GM19395 (cell line): ENCODE data around the gene FBXL7.

Source experiments
- ATAC-seq: cut with Tn5 transposase; IDR thresholded peaks from one replicate; pipeline ENCODE4 v1.9.1; 2021; ENCODE audit warnings: mild to moderate bottlenecking, moderate library complexity; ENCODE audit not compliant: unreplicated experiment

Gene FBXL7

GRCh38 chr5:15501091-15501791, 1.3 kb downstream of the FBXL7 start:
- no peak for ATAC-seq

- no peak for ATAC-seq
Observed at GRCh38 chr5:15502208-15502607, 2.2 kb downstream of the FBXL7 start.

GRCh38 chr5:15506146-15506545, 6.2 kb downstream of the FBXL7 start:
- no peak for ATAC-seq

- no peak for ATAC-seq
Observed at GRCh38 chr5:15506897-15507296, 6.9 kb downstream of the FBXL7 start.

- no peak for ATAC-seq
Observed at GRCh38 chr5:15510092-15510491, 10.1 kb downstream of the FBXL7 start.

GRCh38 chr5:15510831-15511230, 10.9 kb downstream of the FBXL7 start:
- ATAC-seq: no peak

GRCh38 chr5:15513431-15513830, 13.5 kb downstream of the FBXL7 start:
- no peak for ATAC-seq

GRCh38 chr5:15513911-15514310, 13.9 kb downstream of the FBXL7 start:
- ATAC-seq: no peak

GRCh38 chr5:15515229-15515628, 15.2 kb downstream of the FBXL7 start:
- no peak for ATAC-seq

GRCh38 chr5:15516486-15516885, 16.5 kb downstream of the FBXL7 start:
- ATAC-seq: no peak

GRCh38 chr5:15518786-15519185, 18.8 kb downstream of the FBXL7 start:
- no peak for ATAC-seq

GRCh38 chr5:15520856-15521255, 20.9 kb downstream of the FBXL7 start:
- ATAC-seq: no peak

- ATAC-seq: no peak
Observed at GRCh38 chr5:15521381-15522186, 21.6 kb downstream of the FBXL7 start.

GRCh38 chr5:15522187-15522520, 22.2 kb downstream of the FBXL7 start:
- no peak for ATAC-seq

- no peak for ATAC-seq
Observed at GRCh38 chr5:15524712-15525111, 24.7 kb downstream of the FBXL7 start.

- ATAC-seq: no peak
Observed at GRCh38 chr5:15525703-15526275, 25.8 kb downstream of the FBXL7 start.

- no peak for ATAC-seq
Observed at GRCh38 chr5:15526413-15526812, 26.4 kb downstream of the FBXL7 start.

- ATAC-seq: no peak
Observed at GRCh38 chr5:15528476-15528875, 28.5 kb downstream of the FBXL7 start.

- no peak for ATAC-seq
Observed at GRCh38 chr5:15529013-15529412, 29.0 kb downstream of the FBXL7 start.

- no peak for ATAC-seq
Observed at GRCh38 chr5:15529821-15530220, 29.8 kb downstream of the FBXL7 start.

GRCh38 chr5:15533129-15533893, 33.3 kb downstream of the FBXL7 start:
- ATAC-seq: no peak
